ENCODE measurements around the gene TRIM37.

TRIM37 gene

DNA sequence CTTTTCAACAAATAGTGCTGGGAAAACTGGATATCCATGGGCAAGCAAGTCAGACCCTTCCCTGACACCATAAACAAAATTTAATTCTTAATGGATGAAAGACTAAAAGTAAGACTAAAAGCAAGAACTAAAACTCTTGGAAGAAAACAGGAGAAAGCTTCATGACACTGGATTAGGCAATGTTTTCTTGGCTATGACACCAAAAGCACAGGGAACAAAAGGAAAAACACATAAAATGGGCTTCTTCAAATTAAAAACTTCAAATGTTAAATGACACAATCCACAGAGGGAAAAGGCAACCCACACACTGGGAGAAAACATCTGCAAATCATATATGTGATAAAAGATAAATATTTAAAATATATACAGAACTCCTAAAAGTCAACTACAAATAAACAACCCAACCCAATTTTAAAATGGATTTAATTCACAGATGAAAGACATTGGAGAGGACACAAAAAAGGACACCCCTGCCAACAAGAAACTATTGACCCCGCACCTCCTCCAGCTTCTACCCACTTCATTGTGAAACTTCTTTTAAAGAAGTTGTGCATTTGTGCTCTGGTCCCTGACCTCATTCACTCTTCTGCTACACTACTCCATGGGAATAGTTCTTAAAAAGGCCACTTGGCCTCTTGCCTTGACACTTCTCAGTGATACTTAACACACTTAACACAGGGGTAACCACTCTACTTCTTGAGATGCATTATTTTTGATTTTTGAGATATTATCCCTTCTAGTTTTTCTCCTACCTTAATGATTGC, 80.3 kb downstream of the TRIM37 start:
- in situ Hi-C loops (cut with HindIII; ENCODE audit: low sequenced_read_pairs) = no loop called here
- DNase-seq (ENCODE audit: low read depth) = no peak
- H3K4me3 ChIP-seq (ENCODE audit: low read depth, low read length) = no peak overlapping the region
- TF ChIP-seq, protein P1, sequence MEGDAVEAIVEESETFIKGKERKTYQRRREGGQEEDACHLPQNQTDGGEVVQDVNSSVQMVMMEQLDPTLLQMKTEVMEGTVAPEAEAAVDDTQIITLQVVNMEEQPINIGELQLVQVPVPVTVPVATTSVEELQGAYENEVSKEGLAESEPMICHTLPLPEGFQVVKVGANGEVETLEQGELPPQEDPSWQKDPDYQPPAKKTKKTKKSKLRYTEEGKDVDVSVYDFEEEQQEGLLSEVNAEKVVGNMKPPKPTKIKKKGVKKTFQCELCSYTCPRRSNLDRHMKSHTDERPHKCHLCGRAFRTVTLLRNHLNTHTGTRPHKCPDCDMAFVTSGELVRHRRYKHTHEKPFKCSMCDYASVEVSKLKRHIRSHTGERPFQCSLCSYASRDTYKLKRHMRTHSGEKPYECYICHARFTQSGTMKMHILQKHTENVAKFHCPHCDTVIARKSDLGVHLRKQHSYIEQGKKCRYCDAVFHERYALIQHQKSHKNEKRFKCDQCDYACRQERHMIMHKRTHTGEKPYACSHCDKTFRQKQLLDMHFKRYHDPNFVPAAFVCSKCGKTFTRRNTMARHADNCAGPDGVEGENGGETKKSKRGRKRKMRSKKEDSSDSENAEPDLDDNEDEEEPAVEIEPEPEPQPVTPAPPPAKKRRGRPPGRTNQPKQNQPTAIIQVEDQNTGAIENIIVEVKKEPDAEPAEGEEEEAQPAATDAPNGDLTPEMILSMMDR (IDR thresholded peaks at IDR 0.05; ENCODE audit: low read depth, low read length, missing control alignments) = no peak

DNA sequence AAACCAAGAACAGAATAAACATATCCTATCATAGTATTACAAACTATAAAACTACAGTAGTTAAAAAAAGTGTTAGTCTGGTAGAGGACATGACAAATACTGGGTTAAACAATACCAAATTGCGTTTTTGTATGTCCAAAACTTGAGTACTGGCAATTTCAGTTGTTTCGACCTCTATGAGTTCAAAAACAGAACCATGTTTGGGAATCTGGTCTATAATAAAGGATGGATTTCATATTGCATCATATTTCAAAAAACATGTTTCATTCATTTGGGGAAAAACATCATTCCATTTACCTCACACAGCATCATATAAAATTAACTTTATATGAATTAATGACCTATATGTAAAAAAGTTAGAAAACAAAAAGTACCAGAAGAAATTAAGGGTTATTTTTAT, 81.8 kb downstream of the TRIM37 start:
- in situ Hi-C loops (cut with HindIII; ENCODE audit: low sequenced_read_pairs) = no loop called here
- DNase-seq (ENCODE audit: low read depth) = no peak
- no peak overlapping the region for H3K4me3 ChIP-seq (ENCODE audit: low read depth, low read length)
- TF ChIP-seq, protein P1 (IDR thresholded peaks at IDR 0.05; ENCODE audit: low read depth, low read length, missing control alignments) = no peak

DNA sequence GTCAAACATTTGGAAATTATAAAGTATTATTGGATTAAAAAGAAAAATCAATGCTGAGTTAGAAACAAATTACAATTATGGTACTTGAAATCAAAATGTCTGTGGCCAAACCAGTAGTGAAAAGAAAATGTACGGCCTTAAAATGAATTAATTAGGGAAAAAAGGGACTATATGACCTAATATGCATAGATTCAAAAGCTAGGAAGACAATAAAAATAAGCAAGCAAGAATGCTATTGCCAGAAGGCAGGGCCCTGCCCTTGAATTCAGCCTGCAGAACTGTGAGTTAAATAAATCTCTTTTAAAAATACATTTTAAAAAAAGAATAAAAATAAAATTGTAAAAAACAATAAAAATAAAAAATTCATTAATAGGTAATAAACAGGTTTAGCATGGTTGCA, 88.7 kb downstream of the TRIM37 start:
- DNase-seq (ENCODE audit: low read depth) = no peak
- in situ Hi-C loops (cut with HindIII; ENCODE audit: low sequenced_read_pairs) = no loop called here
- no peak overlapping the region for H3K4me3 ChIP-seq (ENCODE audit: low read depth, low read length)
- TF ChIP-seq, protein P1 (IDR thresholded peaks at IDR 0.05; ENCODE audit: low read depth, low read length, missing control alignments) = no peak

DNA sequence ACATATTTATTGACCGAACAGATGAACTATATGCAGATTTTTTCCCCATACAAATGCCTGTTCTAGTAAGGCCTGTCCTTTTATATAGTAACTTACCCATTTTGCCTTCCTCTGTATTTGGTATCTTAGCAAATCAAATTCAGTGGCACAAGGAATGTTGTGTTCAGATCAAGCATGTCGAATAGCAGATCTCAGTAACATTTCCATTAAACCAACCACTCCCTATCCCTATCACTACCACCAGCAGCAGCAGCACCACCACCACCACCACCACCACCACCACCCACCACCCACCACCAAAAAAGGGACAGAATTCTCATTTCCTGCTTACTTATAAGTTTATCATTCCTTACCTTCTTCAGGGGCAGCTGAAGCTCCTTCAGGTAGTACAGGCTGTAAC, 94.7 kb downstream of the TRIM37 start:
- H3K4me3 ChIP-seq (ENCODE audit: low read depth, low read length) = no peak overlapping the region
- no peak for DNase-seq (ENCODE audit: low read depth)
- TF ChIP-seq, protein P1 (IDR thresholded peaks at IDR 0.05; ENCODE audit: low read depth, low read length, missing control alignments) = no peak
- in situ Hi-C loops (cut with HindIII; ENCODE audit: low sequenced_read_pairs) = no loop called here

DNA sequence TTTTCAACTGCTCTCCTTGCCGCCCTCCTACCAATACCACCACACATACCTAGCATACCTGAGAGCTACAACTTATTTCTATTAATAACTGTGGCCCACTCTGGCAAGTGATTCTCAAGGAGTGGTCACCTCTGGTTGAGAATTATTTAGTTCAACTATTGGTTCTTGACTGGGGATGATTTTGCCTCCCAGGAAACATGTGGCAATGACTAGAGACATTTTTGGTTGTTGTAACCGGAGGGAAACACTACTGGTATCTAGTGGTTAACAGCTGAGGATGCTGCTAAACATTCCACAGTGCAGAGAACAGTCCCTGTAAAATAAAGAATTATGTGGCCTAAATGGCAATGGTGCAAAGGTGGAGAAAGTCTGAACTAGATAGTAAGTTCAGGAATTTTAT, 96.7 kb downstream of the TRIM37 start:
- TF ChIP-seq, protein P1 (IDR thresholded peaks at IDR 0.05; ENCODE audit: low read depth, low read length, missing control alignments) = no peak
- H3K4me3 ChIP-seq (ENCODE audit: low read depth, low read length) = no peak overlapping the region
- in situ Hi-C loops (cut with HindIII; ENCODE audit: low sequenced_read_pairs) = no loop called here
- no peak for DNase-seq (ENCODE audit: low read depth)

DNA sequence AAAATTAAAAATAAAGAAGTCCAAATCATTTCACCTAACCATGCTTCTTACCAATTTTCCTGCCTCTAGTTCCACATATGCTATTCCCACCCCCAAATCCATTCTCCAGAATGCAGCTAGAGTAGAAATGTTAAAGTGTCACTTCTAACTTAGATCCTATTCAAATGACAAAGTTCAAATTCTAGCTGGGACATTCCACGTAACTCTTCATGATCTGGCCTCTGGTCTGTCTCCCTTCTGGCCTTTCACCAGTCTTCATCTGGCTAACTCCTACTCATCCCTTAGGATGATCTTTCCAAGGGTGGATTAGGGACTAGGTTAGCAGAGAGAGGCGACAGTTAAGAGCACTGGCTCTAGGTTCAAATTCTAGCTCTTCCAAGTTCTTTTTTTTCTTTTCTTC, 97.9 kb downstream of the TRIM37 start:
- TF ChIP-seq, protein P1 (IDR thresholded peaks at IDR 0.05; ENCODE audit: low read depth, low read length, missing control alignments) = no peak
- H3K4me3 ChIP-seq (ENCODE audit: low read depth, low read length) = no peak overlapping the region
- no peak for DNase-seq (ENCODE audit: low read depth)
- in situ Hi-C loops (cut with HindIII; ENCODE audit: low sequenced_read_pairs) = no loop called here
